Measurements from ENCODE around the gene JAKMIP2.

The JAKMIP2 gene

DNA sequence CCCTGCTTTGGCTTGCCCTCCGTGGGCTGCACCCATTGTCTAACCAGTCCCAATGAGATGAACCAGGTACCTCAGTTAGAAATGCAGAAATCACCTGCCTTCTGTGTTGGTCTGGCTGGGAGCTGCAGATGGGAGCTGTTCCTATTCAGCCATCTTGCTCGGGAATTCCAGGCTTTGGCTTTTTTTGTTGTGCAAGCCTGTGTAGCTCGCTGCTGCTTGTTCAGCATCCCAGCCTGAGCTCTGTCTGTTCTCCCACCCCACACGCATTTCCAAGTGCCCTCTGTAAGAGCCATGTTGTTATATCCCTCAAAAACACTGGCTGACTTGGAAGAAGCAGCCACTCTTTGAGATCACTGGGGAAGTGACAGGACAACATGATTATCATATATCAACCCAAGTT is 171.0 kb downstream of the JAKMIP2 start:
- Histone ChIP-seq H3K4ac (ENCODE audit: low read depth, low read length) (no peak overlapping the region), H2AFZ (ENCODE audit: insufficient read depth, low read length, poor library complexity) (no peak overlapping the region), H2BK5ac (ENCODE audit: low read depth, low read length, poor library complexity) (no peak overlapping the region), H3K18ac (ENCODE audit: low read length) (no peak overlapping the region), H3K79me1 (ENCODE audit: low read length) (no peaks in the 10 kb centered on the region), H3K4me3 (ENCODE audit: low read depth, low read length) (no peak overlapping the region), H2AK5ac (ENCODE audit: low read length) (no peak overlapping the region), H2BK120ac (ENCODE audit: insufficient read depth, low read length, poor library complexity) (no peak overlapping the region), H4K12ac (ENCODE audit: low read depth, low read length) (no peak overlapping the region), H3K27ac (ENCODE audit: low read depth, low read length) (no peak overlapping the region), H3K4me1 (ENCODE audit: control insufficient read depth in 1 of 2, insufficient read depth in 2 of 2, low read length in 2 of 2) (no peaks in the 10 kb centered on the region), H3K27me3 (ENCODE audit: insufficient read depth, low read length) (no peaks in the 10 kb centered on the region), H3K9me3 (ENCODE audit: insufficient read depth, low read depth, low read length) (no peaks in the 10 kb centered on the region), H3K23ac (ENCODE audit: low read length) (no peak overlapping the region), H3K79me2 (ENCODE audit: control insufficient read depth, insufficient read depth, low read length, poor library complexity) (no peaks in the 10 kb centered on the region), H3K36me3 (ENCODE audit: control insufficient read depth in 1 of 2, insufficient read depth in 2 of 2, low read length in 2 of 2) (no peaks in the 10 kb centered on the region), H2BK12ac (ENCODE audit: low read length) (no peak overlapping the region), H4K91ac (ENCODE audit: low read depth, low read length) (no peak overlapping the region), H3K4me2 (ENCODE audit: low read length) (no peak overlapping the region), H3K14ac (ENCODE audit: low read length) (no peak overlapping the region), H3K9ac (ENCODE audit: low read length) (no peak overlapping the region), H4K8ac (ENCODE audit: low read depth, low read length) (no peak overlapping the region)
- no CpG with 5 or more reads among the region's 4 CpGs for WGBS (ENCODE audit: extremely low coverage, insufficient coverage, insufficient read length)
- no peak for DNase-seq

DNA sequence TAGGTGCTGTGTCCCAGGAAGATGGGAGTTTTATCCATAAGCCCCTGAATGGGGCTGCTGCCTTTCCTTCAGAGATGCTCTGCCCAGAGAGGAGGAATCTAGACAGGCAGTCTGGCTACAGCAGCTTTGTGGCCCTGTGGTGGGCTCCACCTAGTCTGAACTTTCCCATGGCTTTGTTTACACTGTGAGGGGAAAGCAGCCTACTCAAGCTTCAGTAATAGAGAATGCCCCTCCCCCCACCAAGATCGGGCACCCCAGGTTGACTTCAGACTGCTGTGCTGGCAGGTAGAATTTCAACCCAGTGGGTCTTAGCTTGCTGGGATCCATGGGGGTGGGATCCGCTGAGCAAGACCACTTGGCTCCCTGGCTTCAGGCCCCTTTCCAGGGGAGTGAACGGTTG is 171.7 kb downstream of the JAKMIP2 start:
- DNase-seq = no peak
- H3K27me3 ChIP-seq (ENCODE audit: insufficient read depth, low read length) = no peaks in the 10 kb centered on the region
- H3K36me3 ChIP-seq (ENCODE audit: control insufficient read depth in 1 of 2, insufficient read depth in 2 of 2, low read length in 2 of 2) = no peaks in the 10 kb centered on the region
- H3K4me1 ChIP-seq (ENCODE audit: control insufficient read depth in 1 of 2, insufficient read depth in 2 of 2, low read length in 2 of 2) = no peaks in the 10 kb centered on the region
- H3K4me2 ChIP-seq (ENCODE audit: low read length) = no peak overlapping the region
- no peaks in the 10 kb centered on the region for H3K79me1 ChIP-seq (ENCODE audit: low read length)
- no peak overlapping the region for H4K8ac ChIP-seq (ENCODE audit: low read depth, low read length)
- H2BK12ac ChIP-seq (ENCODE audit: low read length) = no peak overlapping the region
- H2BK5ac ChIP-seq (ENCODE audit: low read depth, low read length, poor library complexity) = no peak overlapping the region
- H3K79me2 ChIP-seq (ENCODE audit: control insufficient read depth, insufficient read depth, low read length, poor library complexity) = no peaks in the 10 kb centered on the region
- H2BK120ac ChIP-seq (ENCODE audit: insufficient read depth, low read length, poor library complexity) = no peak overlapping the region
- H4K12ac ChIP-seq (ENCODE audit: low read depth, low read length) = no peak overlapping the region
- H3K14ac ChIP-seq (ENCODE audit: low read length) = no peak overlapping the region
- H3K23ac ChIP-seq (ENCODE audit: low read length) = no peak overlapping the region
- no peak overlapping the region for H2AFZ ChIP-seq (ENCODE audit: insufficient read depth, low read length, poor library complexity)
- no peak overlapping the region for H3K18ac ChIP-seq (ENCODE audit: low read length)
- no peak overlapping the region for H3K27ac ChIP-seq (ENCODE audit: low read depth, low read length)
- H3K4me3 ChIP-seq (ENCODE audit: low read depth, low read length) = no peak overlapping the region
- no peak overlapping the region for H3K4ac ChIP-seq (ENCODE audit: low read depth, low read length)
- no peak overlapping the region for H3K9ac ChIP-seq (ENCODE audit: low read length)
- no peak overlapping the region for H2AK5ac ChIP-seq (ENCODE audit: low read length)
- H3K9me3 ChIP-seq (ENCODE audit: insufficient read depth, low read depth, low read length) = no peaks in the 10 kb centered on the region
- no peak overlapping the region for H4K91ac ChIP-seq (ENCODE audit: low read depth, low read length)
- WGBS (ENCODE audit: extremely low coverage, insufficient coverage, insufficient read length) = no CpG with 5 or more reads among the region's 3 CpGs

DNA sequence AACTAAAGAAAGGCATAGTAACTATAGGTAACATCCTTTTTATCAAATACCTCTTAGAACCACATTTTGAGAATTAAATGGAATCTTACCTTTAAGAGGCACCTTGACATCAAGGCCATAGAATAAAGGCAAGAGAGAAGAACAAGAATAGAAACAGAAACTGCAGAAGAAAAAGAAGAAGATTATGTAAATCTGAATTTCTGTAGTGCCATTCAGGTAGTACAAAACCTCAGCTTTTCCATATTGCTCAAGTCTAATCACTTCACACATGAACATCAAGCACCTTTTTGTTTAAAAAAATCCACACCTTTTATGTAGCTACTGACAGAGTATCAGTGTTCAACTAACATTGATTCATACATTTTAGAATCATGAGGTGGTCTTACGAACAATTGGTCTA is 180.9 kb downstream of the JAKMIP2 start:
- Histone ChIP-seq H3K4me1 (ENCODE audit: control insufficient read depth in 1 of 2, insufficient read depth in 2 of 2, low read length in 2 of 2) (no peaks in the 10 kb centered on the region), H3K9ac (ENCODE audit: low read length) (no peak overlapping the region), H4K91ac (ENCODE audit: low read depth, low read length) (no peak overlapping the region), H3K79me2 (ENCODE audit: control insufficient read depth, insufficient read depth, low read length, poor library complexity) (no peaks in the 10 kb centered on the region), H2BK12ac (ENCODE audit: low read length) (no peak overlapping the region), H3K18ac (ENCODE audit: low read length) (no peak overlapping the region), H2AK5ac (ENCODE audit: low read length) (no peak overlapping the region), H3K4me3 (ENCODE audit: low read depth, low read length) (no peak overlapping the region), H3K23ac (ENCODE audit: low read length) (no peak overlapping the region), H3K27ac (ENCODE audit: low read depth, low read length) (no peak overlapping the region), H3K27me3 (ENCODE audit: insufficient read depth, low read length) (no peaks in the 10 kb centered on the region), H3K14ac (ENCODE audit: low read length) (no peak overlapping the region), H3K9me3 (ENCODE audit: insufficient read depth, low read depth, low read length) (no peaks in the 10 kb centered on the region), H3K4me2 (ENCODE audit: low read length) (no peak overlapping the region), H3K79me1 (ENCODE audit: low read length) (no peaks in the 10 kb centered on the region), H3K36me3 (ENCODE audit: control insufficient read depth in 1 of 2, insufficient read depth in 2 of 2, low read length in 2 of 2) (no peaks in the 10 kb centered on the region), H4K12ac (ENCODE audit: low read depth, low read length) (no peak overlapping the region), H2AFZ (ENCODE audit: insufficient read depth, low read length, poor library complexity) (no peak overlapping the region), H4K8ac (ENCODE audit: low read depth, low read length) (no peak overlapping the region), H3K4ac (ENCODE audit: low read depth, low read length) (no peak overlapping the region), H2BK120ac (ENCODE audit: insufficient read depth, low read length, poor library complexity) (no peak overlapping the region), H2BK5ac (ENCODE audit: low read depth, low read length, poor library complexity) (no peak overlapping the region)
- no peak for DNase-seq
- no CpG with 5 or more reads among the region's 1 CpG for WGBS (ENCODE audit: extremely low coverage, insufficient coverage, insufficient read length)

DNA sequence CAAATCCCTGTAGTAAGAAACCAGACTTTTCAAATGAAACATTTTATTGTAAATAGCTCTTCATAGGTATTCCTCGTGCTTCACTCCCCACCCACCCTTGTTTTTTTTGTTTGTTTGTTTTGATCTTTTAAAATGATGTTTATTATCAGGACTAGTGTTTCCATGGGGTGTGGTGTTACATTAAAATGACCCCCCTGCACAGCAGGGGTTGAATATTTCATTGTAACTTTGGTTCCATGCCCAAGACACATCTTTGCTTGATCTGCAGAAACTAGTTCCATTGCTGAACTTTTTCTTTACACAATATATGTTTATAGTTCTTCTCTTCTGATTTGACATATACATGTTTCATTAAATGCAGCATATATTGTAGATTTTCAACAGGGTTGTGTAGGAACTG is 191.4 kb downstream of the JAKMIP2 start:
- no peak overlapping the region for H3K14ac ChIP-seq (ENCODE audit: low read length)
- H3K27ac ChIP-seq (ENCODE audit: low read depth, low read length) = no peak overlapping the region
- no CpG with 5 or more reads among the region's 1 CpG for WGBS (ENCODE audit: extremely low coverage, insufficient coverage, insufficient read length)

More for the DNA sequence above, 191.4 kb downstream of the JAKMIP2 start:
- Histone ChIP-seq H4K12ac (ENCODE audit: low read depth, low read length) (no peak overlapping the region), H3K79me2 (ENCODE audit: control insufficient read depth, insufficient read depth, low read length, poor library complexity) (no peaks in the 10 kb centered on the region), H3K4ac (ENCODE audit: low read depth, low read length) (no peak overlapping the region), H2AFZ (ENCODE audit: insufficient read depth, low read length, poor library complexity) (no peak overlapping the region), H4K8ac (ENCODE audit: low read depth, low read length) (no peak overlapping the region), H2BK5ac (ENCODE audit: low read depth, low read length, poor library complexity) (no peak overlapping the region), H3K23ac (ENCODE audit: low read length) (no peak overlapping the region), H3K36me3 (ENCODE audit: control insufficient read depth in 1 of 2, insufficient read depth in 2 of 2, low read length in 2 of 2) (no peaks in the 10 kb centered on the region), H3K27me3 (ENCODE audit: insufficient read depth, low read length) (no peaks in the 10 kb centered on the region), H2AK5ac (ENCODE audit: low read length) (no peak overlapping the region), H3K79me1 (ENCODE audit: low read length) (no peaks in the 10 kb centered on the region), H2BK12ac (ENCODE audit: low read length) (no peak overlapping the region), H3K4me3 (ENCODE audit: low read depth, low read length) (no peak overlapping the region), H3K9me3 (ENCODE audit: insufficient read depth, low read depth, low read length) (peaks cover 1% of the 10 kb centered on the region), H2BK120ac (ENCODE audit: insufficient read depth, low read length, poor library complexity) (no peak overlapping the region), H3K9ac (ENCODE audit: low read length) (no peak overlapping the region), H3K18ac (ENCODE audit: low read length) (no peak overlapping the region), H3K4me1 (ENCODE audit: control insufficient read depth in 1 of 2, insufficient read depth in 2 of 2, low read length in 2 of 2) (no peaks in the 10 kb centered on the region), H3K4me2 (ENCODE audit: low read length) (no peak overlapping the region), H4K91ac (ENCODE audit: low read depth, low read length) (no peak overlapping the region)
- DNase-seq = no peak
